Osteocyte (in vitro differentiated cells): ENCODE results near the gene APBA1. TPM values are rescaled to one million over a fixed set of nuclear protein-coding genes. Genes with fewer than 3 reads are reported as not detected.
A peak's percentile ranks its signal among the peaks of the same experiment; 100 is the strongest.

Source experiments
- DNase-seq: peaks from one replicate; pipeline ENCODE4 v3.0.0; 2021; ENCODE audit warnings: mixed read lengths; ENCODE audit not compliant: unreplicated experiment; ENCODE audit errors: extremely low spot score
- H3K27ac Mint-ChIP-seq: one replicate; pipeline ENCODE4 v1.8.0; 2021; ENCODE audit warnings: mild to moderate bottlenecking, mixed read lengths; ENCODE audit not compliant: unreplicated experiment
- H3K27me3 Mint-ChIP-seq: one replicate; pipeline ENCODE4 v1.8.0; 2021; ENCODE audit warnings: mixed read lengths; ENCODE audit not compliant: unreplicated experiment
- H3K36me3 Mint-ChIP-seq: one replicate; pipeline ENCODE4 v1.8.0; 2021; ENCODE audit warnings: mixed read lengths; ENCODE audit not compliant: unreplicated experiment
- H3K4me1 Mint-ChIP-seq: one replicate; pipeline ENCODE4 v1.8.0; 2021; ENCODE audit warnings: mixed read lengths; ENCODE audit not compliant: unreplicated experiment
- H3K4me3 Mint-ChIP-seq: one replicate; pipeline ENCODE4 v1.8.0; 2021; ENCODE audit warnings: mild to moderate bottlenecking, moderate library complexity, mixed read lengths; ENCODE audit not compliant: unreplicated experiment
- H3K9me3 Mint-ChIP-seq: one replicate; pipeline ENCODE4 v1.8.0; 2021; ENCODE audit warnings: mixed read lengths; ENCODE audit not compliant: unreplicated experiment
- CTCF ChIP-seq: fragments of 200-600 bp; sonication (generic); IDR thresholded peaks from 2 replicates; pipeline ENCODE4 v1.5.0; 2021; ENCODE audit warnings: antibody characterized with exemption, mild to moderate bottlenecking, moderate library complexity
- total RNA-seq: library from RNA; stranded (reverse); gene quantifications from 2 replicates; pipeline ENCODE4 v1.2.1, GENCODE V29; 2021

Gene APBA1
- total RNA-seq, 1 donor from 2014 or later: 5.2 TPM

DNA sequence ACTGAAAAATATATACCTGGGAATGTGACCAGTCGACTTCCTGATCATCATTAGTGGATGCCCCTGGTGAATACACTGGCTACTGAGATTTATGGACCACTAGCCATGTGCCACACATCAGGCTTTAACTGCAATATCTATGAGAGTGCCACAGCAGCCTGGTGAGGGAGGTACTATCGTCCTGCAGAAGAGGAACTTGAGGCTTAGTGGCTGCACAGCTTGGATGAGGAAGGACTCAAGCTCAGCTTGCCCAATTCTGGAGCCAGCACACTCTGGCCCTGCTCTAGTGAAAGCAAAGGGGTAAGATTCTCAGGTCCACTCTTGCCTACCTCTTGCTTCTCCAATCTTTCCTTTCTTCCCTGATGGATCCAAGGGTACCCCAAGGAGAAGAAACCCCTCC, 217.8 kb downstream of the APBA1 start:
- DNase-seq: peak; percentile 42
- Mint-ChIP-seq H3K27me3 (no peaks in the 10 kb centered on the region), H3K4me1 (no peaks in the 10 kb centered on the region), H3K9me3 (peaks cover 5% of the 10 kb centered on the region), H3K4me3 (no peak overlapping the region), H3K27ac (no peak overlapping the region), H3K36me3 (no peaks in the 10 kb centered on the region)
- TF ChIP-seq CTCF: no peak

DNA sequence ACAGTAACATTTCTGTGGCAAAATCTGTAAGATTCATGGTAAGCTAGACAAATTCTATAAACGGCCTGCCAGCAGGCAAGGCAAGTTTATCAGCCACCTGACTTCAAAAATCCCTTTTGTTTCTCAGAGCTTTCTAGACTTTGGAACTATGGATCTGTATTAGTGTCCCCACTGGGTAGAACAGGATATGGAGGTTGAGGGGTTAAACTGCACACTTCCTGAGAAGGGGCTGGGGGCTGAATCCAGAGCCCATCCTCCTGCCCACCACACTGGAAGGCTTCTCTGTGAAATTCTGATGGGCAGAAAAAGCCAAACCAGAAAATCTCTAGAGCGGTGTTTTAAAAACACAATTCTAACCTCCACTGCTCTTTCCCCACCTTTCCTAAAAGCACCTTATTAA, 218.4 kb downstream of the APBA1 start:
- TF ChIP-seq CTCF: no peak
- peaks cover 5% of the 10 kb centered on the region for H3K9me3 Mint-ChIP-seq
- H3K4me1 Mint-ChIP-seq: no peaks in the 10 kb centered on the region
- no peaks in the 10 kb centered on the region for H3K36me3 Mint-ChIP-seq
- no peaks in the 10 kb centered on the region for H3K27me3 Mint-ChIP-seq
- peak; percentile 7 for DNase-seq
- no peak overlapping the region for H3K4me3 Mint-ChIP-seq
- no peak overlapping the region for H3K27ac Mint-ChIP-seq

DNA sequence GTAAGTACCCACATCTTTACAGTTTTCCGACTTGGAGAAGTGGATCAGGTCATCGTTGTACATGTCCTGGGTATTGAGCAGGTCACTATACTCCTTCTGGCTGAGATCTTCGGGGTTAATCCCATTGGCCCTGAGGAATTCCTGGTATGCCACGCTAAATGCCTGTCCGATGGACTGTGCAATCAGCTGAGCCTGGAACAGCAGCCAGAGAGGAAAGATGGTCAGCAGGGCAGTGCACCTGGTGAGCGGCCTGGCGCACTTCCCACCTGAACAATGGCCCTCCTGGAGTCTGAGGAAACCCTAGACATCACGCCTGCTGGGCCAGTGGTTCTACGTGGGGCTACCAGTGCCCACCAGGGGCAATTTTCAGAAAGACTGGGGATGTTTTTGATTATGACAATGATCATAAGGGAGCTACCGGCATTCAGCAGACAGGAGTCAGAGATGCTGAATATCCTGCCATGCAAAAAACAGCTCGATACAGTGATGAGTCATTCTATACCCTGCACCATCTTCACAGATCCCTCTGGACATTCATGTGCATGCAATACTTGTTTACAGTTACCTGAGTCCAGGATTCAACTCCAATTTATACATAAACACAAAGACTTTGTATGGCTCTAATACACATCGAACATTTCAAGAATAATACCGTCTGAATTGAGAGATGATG, 219.9 kb downstream of the APBA1 start:
- DNase-seq: peak; percentile 79
- Mint-ChIP-seq H3K9me3 (peaks cover 5% of the 10 kb centered on the region), H3K36me3 (no peaks in the 10 kb centered on the region), H3K4me3 (no peak overlapping the region), H3K27ac (no peak overlapping the region), H3K4me1 (no peaks in the 10 kb centered on the region), H3K27me3 (no peaks in the 10 kb centered on the region)
- TF ChIP-seq CTCF: no peak

- H3K4me1 Mint-ChIP-seq: peaks cover 12% of the 10 kb centered on the region
- H3K9me3 Mint-ChIP-seq: peaks cover 4% of the 10 kb centered on the region
- TF ChIP-seq CTCF: no peak
- no peaks in the 10 kb centered on the region for H3K27me3 Mint-ChIP-seq
- DNase-seq: no peak
- no peaks in the 10 kb centered on the region for H3K36me3 Mint-ChIP-seq
- no peak overlapping the region for H3K27ac Mint-ChIP-seq
- no peak overlapping the region for H3K4me3 Mint-ChIP-seq
Observed at GRCh38 chr9:69446496-69446895, 225.7 kb downstream of the APBA1 start.

DNA sequence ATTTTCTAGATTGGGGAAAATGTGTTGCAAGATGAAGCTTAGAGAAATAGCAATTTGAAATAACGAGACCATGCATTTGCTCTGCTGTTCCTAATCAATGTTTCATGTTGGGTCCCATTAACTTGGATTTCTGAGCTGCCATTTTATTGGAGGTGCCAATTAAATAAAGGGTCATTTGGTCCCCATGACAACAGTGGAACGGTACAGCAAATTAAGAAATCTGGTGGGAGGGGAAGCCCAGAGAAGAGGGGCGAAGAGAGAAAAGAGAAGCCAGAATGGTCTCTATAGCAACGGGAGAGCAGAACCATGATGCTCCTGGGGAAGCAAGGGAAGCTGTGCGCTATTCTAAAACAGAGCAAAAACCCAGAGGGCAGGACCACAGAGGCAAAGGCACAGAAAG, 226.9 kb downstream of the APBA1 start:
- TF ChIP-seq CTCF: no peak
- Mint-ChIP-seq H3K4me1 (peaks cover 12% of the 10 kb centered on the region), H3K4me3 (no peak overlapping the region), H3K27ac (no peak overlapping the region), H3K9me3 (no peaks in the 10 kb centered on the region), H3K27me3 (no peaks in the 10 kb centered on the region), H3K36me3 (peaks cover 4% of the 10 kb centered on the region)
- no peak for DNase-seq
